Panc1 (cell line): ENCODE results near the gene ERC2. TPM values are rescaled to one million over a fixed set of nuclear protein-coding genes. Genes with fewer than 3 reads are reported as not detected.

Source experiments
- ATAC-seq: fragments of 200-7000 bp; cut with Tn5 transposase; 2 replicates; pipeline ENCODE4 v1.9.1; 2020; ENCODE audit warnings: mild to moderate bottlenecking, moderate library complexity
- BruUV-seq: library from RNA; stranded (reverse); fragments of 400-500 nt; replicated peaks from 2 replicates; lab custom pipeline; 2021; lab: Mats Ljungman, UMichigan
- CTCF ChIA-PET: fragments of 300-600 bp; sonication (Branson Sonifier 250); formaldehyde crosslinking; loops from one replicate; lab custom pipeline; 2022; ENCODE audit warnings: antibody characterized with exemption; lab: Charles Lee
- POLR2A ChIA-PET: fragments of 300-600 bp; sonication (Branson Sonifier 250); formaldehyde crosslinking; loops from one replicate; lab custom pipeline; 2022; ENCODE audit warnings: antibody characterized with exemption; lab: Charles Lee
- DNase-seq: peaks from one replicate; pipeline ENCODE4 v3.0.0-alpha.2; 2010; ENCODE audit warnings: low read depth, low spot score
- H3K27ac ChIP-seq: 2 replicates; pipeline ENCODE4 v1.5.1; 2011; ENCODE audit warnings: mild to moderate bottlenecking, low read length, inconsistent platforms
- H3K27me3 ChIP-seq: fragments of 200-500 bp; sonication (Bioruptor generic); 2 replicates; pipeline ENCODE4 v1.6.0; 2014; ENCODE audit warnings: low read length, inconsistent platforms; ENCODE audit not compliant: control insufficient read depth, insufficient read depth
- H3K36me3 ChIP-seq: fragments of 200-500 bp; sonication (Bioruptor generic); 2 replicates; pipeline ENCODE4 v1.5.1; 2014; ENCODE audit warnings: inconsistent platforms, mild to moderate bottlenecking, low read length, moderate library complexity; ENCODE audit not compliant: control insufficient read depth, insufficient read depth
- H3K4me1 ChIP-seq: 2 replicates; pipeline ENCODE4 v1.5.1; 2011; ENCODE audit warnings: inconsistent platforms, mild to moderate bottlenecking, low read length, moderate library complexity; ENCODE audit not compliant: control insufficient read depth, insufficient read depth
- H3K4me3 ChIP-seq, 2 experiments: 2 replicates each; pipeline ENCODE4 v1.5.1; 2011 to 2012; ENCODE audit warnings: low read depth in 2 of 2, low read length in 2 of 2, mild to moderate bottlenecking in 2 of 2, inconsistent platforms in 1 of 2, moderate library complexity in 1 of 2
- H3K9me3 ChIP-seq: fragments of 200-500 bp; sonication (Bioruptor generic); 2 replicates; pipeline ENCODE4 v1.5.1; 2014; ENCODE audit warnings: low read depth, mild to moderate bottlenecking, inconsistent platforms, low read length, moderate library complexity; ENCODE audit not compliant: control insufficient read depth, insufficient read depth
- POLR2AphosphoS5 ChIP-seq: IDR thresholded peaks from 2 replicates; pipeline ENCODE4 v1.6.1; 2012; ENCODE audit warnings: mild to moderate bottlenecking, low read depth, low read length, moderate library complexity
- SIN3A ChIP-seq: IDR thresholded peaks from 2 replicates; pipeline ENCODE4 v1.6.1; 2012; ENCODE audit warnings: low read depth, mild to moderate bottlenecking, low read length, moderate library complexity, borderline replicate concordance; ENCODE audit not compliant: insufficient read depth
- TCF7L2 ChIP-seq: IDR thresholded peaks from 2 replicates; pipeline ENCODE4 v1.6.1; 2011; ENCODE audit warnings: mild to moderate bottlenecking, low read depth, low read length, inconsistent platforms
- in situ Hi-C: cut with HindIII; loops from 2 replicates; pipeline ENCODE4 v1.10.0; 2016; ENCODE audit warnings: low sequenced_read_pairs, low pct_unique_long_range_greater_than_20kb
- intact Hi-C: fragments of 100-400 bp; cut with micrococcal nuclease; formaldehyde crosslinking; loops from one replicate; pipeline ENCODE4 v1.10.0; 2022; ENCODE audit not compliant: unreplicated experiment
- total RNA-seq: library from RNA; stranded (reverse); gene quantifications from one replicate; pipeline ENCODE4 v1.2.1, GENCODE V29; 2021; ENCODE audit not compliant: unreplicated experiment
- TF ChIP-seq, protein P1 (sequence below), 2 experiments: IDR thresholded peaks; 2 replicates each; pipeline ENCODE4 v1.6.1; 2011 to 2012; ENCODE audit warnings: low read depth in 2 of 2, control low read depth in 1 of 2, low read length in 1 of 2, mild to moderate bottlenecking in 1 of 2, moderate library complexity in 1 of 2; ENCODE audit not compliant: insufficient read depth in 1 of 2
- TF ChIP-seq, protein P2 (sequence below): fragments of 450-650 bp; IDR thresholded peaks from 2 replicates; pipeline ENCODE4 v1.5.1; 2017; ENCODE audit warnings: mild to moderate bottlenecking

Gene ERC2
- total RNA-seq, 1 experiment from 2014 or later: 0.33 TPM

DNA sequence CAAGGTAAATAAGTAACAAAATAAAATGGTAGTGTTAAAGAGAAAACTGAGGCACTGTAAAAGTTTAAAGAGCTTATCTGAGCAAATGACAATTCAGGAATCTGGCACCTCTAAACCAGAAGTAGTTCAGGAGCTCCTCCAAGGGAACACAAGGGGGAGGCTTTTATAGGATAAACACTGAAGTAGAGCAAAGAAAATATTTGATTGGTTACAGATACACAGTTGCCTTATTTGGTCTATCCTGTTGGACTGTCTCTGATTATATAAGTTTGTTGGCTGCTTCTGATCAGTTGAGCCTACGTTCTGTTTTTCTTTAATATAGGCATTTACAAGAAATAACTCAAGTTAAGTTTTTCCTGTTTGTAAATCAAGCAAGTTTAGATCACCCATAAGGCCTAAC lies 146.9 kb downstream of the ERC2 start:
- no peaks in the 10 kb centered on the region for H3K4me1 ChIP-seq
- in situ Hi-C loops (no loop called here), intact Hi-C loops (no loop called here)
- DNase-seq (no peak), ATAC-seq (no peak)
- no peaks in the 10 kb centered on the region for H3K9me3 ChIP-seq
- no peaks in the 10 kb centered on the region for H3K27me3 ChIP-seq
- no peak overlapping the region for H3K4me3 ChIP-seq
- no peak overlapping the region for H3K27ac ChIP-seq
- no TSS peak for BruUV-seq
- POLR2A ChIA-PET: no interaction called here
- CTCF ChIA-PET: interaction anchor here (0.7 kb wide), 1 partner anchor 19 kb away, joined by 3 read pairs; no protein-coding TSS in a partner anchor
- H3K36me3 ChIP-seq: no peaks in the 10 kb centered on the region
- TF ChIP-seq SIN3A (no peak), TCF7L2 (no peak), POLR2AphosphoS5 (no peak)
- TF ChIP-seq, protein P1, sequence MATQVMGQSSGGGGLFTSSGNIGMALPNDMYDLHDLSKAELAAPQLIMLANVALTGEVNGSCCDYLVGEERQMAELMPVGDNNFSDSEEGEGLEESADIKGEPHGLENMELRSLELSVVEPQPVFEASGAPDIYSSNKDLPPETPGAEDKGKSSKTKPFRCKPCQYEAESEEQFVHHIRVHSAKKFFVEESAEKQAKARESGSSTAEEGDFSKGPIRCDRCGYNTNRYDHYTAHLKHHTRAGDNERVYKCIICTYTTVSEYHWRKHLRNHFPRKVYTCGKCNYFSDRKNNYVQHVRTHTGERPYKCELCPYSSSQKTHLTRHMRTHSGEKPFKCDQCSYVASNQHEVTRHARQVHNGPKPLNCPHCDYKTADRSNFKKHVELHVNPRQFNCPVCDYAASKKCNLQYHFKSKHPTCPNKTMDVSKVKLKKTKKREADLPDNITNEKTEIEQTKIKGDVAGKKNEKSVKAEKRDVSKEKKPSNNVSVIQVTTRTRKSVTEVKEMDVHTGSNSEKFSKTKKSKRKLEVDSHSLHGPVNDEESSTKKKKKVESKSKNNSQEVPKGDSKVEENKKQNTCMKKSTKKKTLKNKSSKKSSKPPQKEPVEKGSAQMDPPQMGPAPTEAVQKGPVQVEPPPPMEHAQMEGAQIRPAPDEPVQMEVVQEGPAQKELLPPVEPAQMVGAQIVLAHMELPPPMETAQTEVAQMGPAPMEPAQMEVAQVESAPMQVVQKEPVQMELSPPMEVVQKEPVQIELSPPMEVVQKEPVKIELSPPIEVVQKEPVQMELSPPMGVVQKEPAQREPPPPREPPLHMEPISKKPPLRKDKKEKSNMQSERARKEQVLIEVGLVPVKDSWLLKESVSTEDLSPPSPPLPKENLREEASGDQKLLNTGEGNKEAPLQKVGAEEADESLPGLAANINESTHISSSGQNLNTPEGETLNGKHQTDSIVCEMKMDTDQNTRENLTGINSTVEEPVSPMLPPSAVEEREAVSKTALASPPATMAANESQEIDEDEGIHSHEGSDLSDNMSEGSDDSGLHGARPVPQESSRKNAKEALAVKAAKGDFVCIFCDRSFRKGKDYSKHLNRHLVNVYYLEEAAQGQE (IDR thresholded peaks at IDR 0.05; ENCODE audit: insufficient read depth in 1 of 2, low read depth in 2 of 2, low read length in 1 of 2): no peak
- TF ChIP-seq, protein P2, sequence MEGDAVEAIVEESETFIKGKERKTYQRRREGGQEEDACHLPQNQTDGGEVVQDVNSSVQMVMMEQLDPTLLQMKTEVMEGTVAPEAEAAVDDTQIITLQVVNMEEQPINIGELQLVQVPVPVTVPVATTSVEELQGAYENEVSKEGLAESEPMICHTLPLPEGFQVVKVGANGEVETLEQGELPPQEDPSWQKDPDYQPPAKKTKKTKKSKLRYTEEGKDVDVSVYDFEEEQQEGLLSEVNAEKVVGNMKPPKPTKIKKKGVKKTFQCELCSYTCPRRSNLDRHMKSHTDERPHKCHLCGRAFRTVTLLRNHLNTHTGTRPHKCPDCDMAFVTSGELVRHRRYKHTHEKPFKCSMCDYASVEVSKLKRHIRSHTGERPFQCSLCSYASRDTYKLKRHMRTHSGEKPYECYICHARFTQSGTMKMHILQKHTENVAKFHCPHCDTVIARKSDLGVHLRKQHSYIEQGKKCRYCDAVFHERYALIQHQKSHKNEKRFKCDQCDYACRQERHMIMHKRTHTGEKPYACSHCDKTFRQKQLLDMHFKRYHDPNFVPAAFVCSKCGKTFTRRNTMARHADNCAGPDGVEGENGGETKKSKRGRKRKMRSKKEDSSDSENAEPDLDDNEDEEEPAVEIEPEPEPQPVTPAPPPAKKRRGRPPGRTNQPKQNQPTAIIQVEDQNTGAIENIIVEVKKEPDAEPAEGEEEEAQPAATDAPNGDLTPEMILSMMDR: no peak

DNA sequence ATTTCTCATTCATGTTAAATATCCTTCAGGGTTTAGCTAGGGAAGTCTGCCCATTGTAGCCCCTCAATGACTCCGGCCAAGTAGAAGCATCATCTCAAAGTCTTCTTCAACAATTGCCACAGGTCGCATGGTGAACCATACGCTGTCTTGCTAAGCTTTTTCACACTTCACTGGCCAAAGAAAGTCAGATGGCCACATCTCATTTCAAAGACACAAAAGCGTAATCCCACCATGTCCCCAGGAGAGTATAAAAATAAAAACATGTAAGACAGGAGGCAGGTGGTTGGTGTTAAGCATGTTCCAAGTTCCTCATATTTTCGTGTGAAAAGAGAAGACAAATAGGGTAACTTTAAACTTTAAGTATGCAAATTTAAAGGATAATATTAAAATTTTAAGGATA lies 147.4 kb downstream of the ERC2 start:
- ChIA-PET CTCF (interaction anchor here (0.7 kb wide), 1 partner anchor 20 kb away, joined by 3 read pairs; no protein-coding TSS in a partner anchor), POLR2A (no interaction called here)
- Histone ChIP-seq H3K36me3 (no peaks in the 10 kb centered on the region), H3K27ac (no peak overlapping the region), H3K9me3 (no peaks in the 10 kb centered on the region), H3K4me3 (no peak overlapping the region), H3K4me1 (no peaks in the 10 kb centered on the region), H3K27me3 (no peaks in the 10 kb centered on the region)
- TF ChIP-seq POLR2AphosphoS5: no peak
- TF ChIP-seq, protein P1 (IDR thresholded peaks at IDR 0.05; ENCODE audit: insufficient read depth in 1 of 2, low read depth in 2 of 2, low read length in 1 of 2): no peak
- TF ChIP-seq TCF7L2: no peak
- TF ChIP-seq, protein P2: no peak
- TF ChIP-seq SIN3A: no peak
- intact Hi-C loops (no loop called here), in situ Hi-C loops (no loop called here)
- BruUV-seq: no TSS peak
- no peak for DNase-seq
- no peak for ATAC-seq
